DOHH2 (cell line): ENCODE measurements around the gene AFF1.
A peak's percentile ranks its signal among the peaks of the same experiment; 100 is the strongest.

Experiments used
- H3F3A ChIP-seq: fragments of 200-600 bp; sonication (generic), shearing (Covaris generic); 2 replicates; pipeline ENCODE4 v1.6.0; 2016; ENCODE audit warnings: antibody characterized with exemption, mild to moderate bottlenecking; ENCODE audit not compliant: control insufficient read depth, insufficient read depth
- H3K27ac ChIP-seq: fragments of 200-600 bp; sonication (generic); 2 replicates; pipeline ENCODE4 v1.5.1; 2014; ENCODE audit warnings: low read depth, mild to moderate bottlenecking, low read length, moderate library complexity
- H3K27me3 ChIP-seq: fragments of 200-600 bp; sonication (generic); 2 replicates; pipeline ENCODE4 v1.6.1; 2014; ENCODE audit warnings: mild to moderate bottlenecking, low read length, mixed read lengths; ENCODE audit not compliant: control insufficient read depth
- H3K36me3 ChIP-seq: fragments of 200-600 bp; sonication (generic); 2 replicates; pipeline ENCODE4 v1.6.1; 2014; ENCODE audit warnings: mild to moderate bottlenecking, low read length, moderate library complexity, mixed read lengths; ENCODE audit not compliant: control insufficient read depth
- H3K4me1 ChIP-seq: fragments of 200-600 bp; sonication (generic); 2 replicates; pipeline ENCODE4 v1.6.1; 2014; ENCODE audit warnings: mild to moderate bottlenecking, low read length, mixed read lengths; ENCODE audit not compliant: control insufficient read depth
- H3K4me2 ChIP-seq: fragments of 200-600 bp; sonication (generic); 2 replicates; pipeline ENCODE4 v1.6.0; 2014; ENCODE audit warnings: mild to moderate bottlenecking, low read length, moderate library complexity
- H3K4me3 ChIP-seq: fragments of 200-600 bp; sonication (generic); 2 replicates; pipeline ENCODE4 v1.5.1; 2014; ENCODE audit warnings: mild to moderate bottlenecking, low read length, mixed read lengths
- H3K79me2 ChIP-seq: fragments of 200-600 bp; sonication (generic); 2 replicates; pipeline ENCODE4 v1.6.1; 2014; ENCODE audit warnings: mild to moderate bottlenecking, low read length, mixed read lengths; ENCODE audit not compliant: control insufficient read depth
- H3K9me2 ChIP-seq: fragments of 200-600 bp; sonication (generic); replicated peaks from 2 replicates; pipeline ENCODE4 v1.6.1; 2014; ENCODE audit warnings: mild to moderate bottlenecking, low read length, mixed read lengths; ENCODE audit not compliant: control insufficient read depth
- H3K9me3 ChIP-seq: fragments of 200-600 bp; sonication (generic); 2 replicates; pipeline ENCODE4 v1.6.1; 2014; ENCODE audit warnings: antibody characterized with exemption, low read length, mixed read lengths; ENCODE audit not compliant: control insufficient read depth, insufficient read depth
- H4K20me1 ChIP-seq: fragments of 200-600 bp; sonication (generic); 2 replicates; pipeline ENCODE4 v1.6.0; 2014; ENCODE audit warnings: low read depth, mild to moderate bottlenecking, antibody characterized with exemption, low read length, moderate library complexity; ENCODE audit not compliant: control insufficient read depth, insufficient read depth
- CTCF ChIP-seq: fragments of 200-600 bp; sonication (generic); IDR thresholded peaks from one replicate; pipeline ENCODE4 v1.5.1; 2014; ENCODE audit warnings: antibody characterized with exemption, mild to moderate bottlenecking, low read depth, low read length; ENCODE audit not compliant: poor library complexity, severe bottlenecking
- EZH2phosphoT487 ChIP-seq: fragments of 200-600 bp; sonication (generic); IDR thresholded peaks from 2 replicates; pipeline ENCODE4 v1.6.1; 2017; ENCODE audit warnings: borderline replicate concordance, mild to moderate bottlenecking, antibody characterized with exemption, low read length, moderate library complexity, mixed read lengths

AFF1 gene

DNA sequence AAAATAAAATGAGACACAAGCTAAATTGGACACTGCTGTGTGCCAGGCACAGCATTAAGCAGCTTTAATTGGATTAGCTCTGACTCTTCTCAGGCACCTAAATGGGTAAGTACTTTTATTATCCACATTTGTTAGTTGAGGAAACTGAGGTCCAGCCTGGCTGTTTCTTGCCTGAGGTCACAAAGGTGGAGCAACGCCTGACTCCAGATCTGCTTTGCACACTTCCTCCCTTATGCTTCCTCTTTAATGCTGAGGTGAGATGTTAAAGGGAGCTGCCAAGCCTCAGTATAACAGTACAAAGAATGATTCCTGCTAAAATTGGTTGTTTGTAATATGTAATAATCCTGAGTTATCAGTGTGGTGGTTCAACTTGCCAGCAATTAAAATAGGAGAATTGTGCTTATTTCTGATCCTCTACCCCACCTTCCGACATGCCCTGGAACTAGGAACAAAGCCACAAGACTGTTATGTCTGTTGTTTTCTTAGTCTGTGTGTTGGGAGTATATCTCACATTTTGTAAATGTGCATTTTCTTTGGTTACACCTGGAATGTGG, 74.4 kb downstream of the AFF1 start:
- peaks cover 65% of the 10 kb centered on the region for H3K4me1 ChIP-seq
- no peak overlapping the region for H3K27ac ChIP-seq
- H3K79me2 ChIP-seq, result peaks cover 49% of the 10 kb centered on the region

GRCh38 chr4:87010192-87010591, 75.4 kb downstream of the AFF1 start:
- no peaks in the 10 kb centered on the region for H3K36me3 ChIP-seq
- H3K4me3 ChIP-seq, result no peak overlapping the region
- H3K4me1 ChIP-seq, result peaks cover 67% of the 10 kb centered on the region
- H3F3A ChIP-seq, result peaks cover 23% of the 10 kb centered on the region
- H3K9me2 ChIP-seq, result no peaks in the 10 kb centered on the region
- TF ChIP-seq CTCF (no peak), EZH2phosphoT487 (no peak)
- peaks cover 6% of the 10 kb centered on the region for H4K20me1 ChIP-seq
- peaks cover 59% of the 10 kb centered on the region for H3K79me2 ChIP-seq
- no peak overlapping the region for H3K27ac ChIP-seq
- H3K27me3 ChIP-seq, result peaks cover 26% of the 10 kb centered on the region
- H3K9me3 ChIP-seq, result no peaks in the 10 kb centered on the region
- H3K4me2 ChIP-seq, result no peak overlapping the region

More for the DNA sequence above, 74.4 kb downstream of the AFF1 start:
- Histone ChIP-seq H3K9me2 (no peaks in the 10 kb centered on the region), H3K4me3 (peak overlapping the region; percentile 16), H3F3A (peaks cover 23% of the 10 kb centered on the region), H3K27me3 (peaks cover 26% of the 10 kb centered on the region), H3K9me3 (no peaks in the 10 kb centered on the region), H4K20me1 (peaks cover 6% of the 10 kb centered on the region), H3K36me3 (no peaks in the 10 kb centered on the region), H3K4me2 (peak overlapping the region; percentile 83)
- TF ChIP-seq CTCF (no peak), EZH2phosphoT487 (no peak)

- Histone ChIP-seq H3K4me2 (no peak overlapping the region), H3K27ac (no peak overlapping the region), H3K79me2 (peaks cover 65% of the 10 kb centered on the region), H3K9me2 (no peaks in the 10 kb centered on the region), H3K27me3 (peaks cover 26% of the 10 kb centered on the region), H3K36me3 (no peaks in the 10 kb centered on the region), H3K9me3 (no peaks in the 10 kb centered on the region), H3F3A (peaks cover 16% of the 10 kb centered on the region), H4K20me1 (peaks cover 6% of the 10 kb centered on the region), H3K4me3 (no peak overlapping the region), H3K4me1 (peaks cover 59% of the 10 kb centered on the region)
- TF ChIP-seq EZH2phosphoT487 (no peak), CTCF (no peak)
Measured at GRCh38 chr4:87011340-87012034, 76.7 kb downstream of the AFF1 start.
